ENCODE data around the gene REEP1. TPM values are rescaled to one million over a fixed set of nuclear protein-coding genes. Genes with fewer than 3 reads are reported as not detected.

The REEP1 gene
- total and polyA plus RNA-seq, 2 of the 8 experiments (the other 6 are each of a cell fraction or from before 2014, with no cell fraction given) = 0.74 to 1.5 TPM

- no peaks in the 10 kb centered on the region for H3K27me3 ChIP-seq (replicated peaks in 1 of 4; ENCODE audit: control insufficient read depth in 3 of 4, extremely low read depth in 1 of 4, insufficient read depth in 3 of 4, low read length in 3 of 4)
- H2BK20ac ChIP-seq (ENCODE audit: low read length) = no peak overlapping the region
- H3K23me2 ChIP-seq (ENCODE audit: low read depth, low read length) = no peaks in the 10 kb centered on the region
- no peaks in the 10 kb centered on the region; a peak in 2 of 7 replicates for H3K4me1 ChIP-seq (replicated peaks in 1 of 4; ENCODE audit: control insufficient read depth in 3 of 4, insufficient read depth in 4 of 4, low read length in 3 of 4)
- H2BK120ac ChIP-seq (replicated peaks; ENCODE audit: low read depth, low read length) = no peak overlapping the region
- H3K9ac ChIP-seq (replicated peaks in 1 of 4; ENCODE audit: extremely low read depth in 1 of 4, low read depth in 3 of 4, low read length in 3 of 4) = no peak overlapping the region
- no peak overlapping the region for H4K8ac ChIP-seq (ENCODE audit: extremely low read depth, insufficient read depth, low read length)
- H2AK5ac ChIP-seq (ENCODE audit: low read depth, low read length) = no peak overlapping the region
- no peak overlapping the region for H3K18ac ChIP-seq (ENCODE audit: extremely low read depth, low read length)
- no peak overlapping the region for H2AFZ ChIP-seq (ENCODE audit: low read length)
- ChIA-PET POLR2A (ENCODE audit: partially characterized antibody) (no interaction called here), CTCF (ENCODE audit: partially characterized antibody) (interaction anchor here (0.5 to 1.9 kb wide), 4 partner anchors 9 to 60 kb away, joined by 3 to 10 read pairs (median 5); no protein-coding TSS in a partner anchor)
- no peak overlapping the region for H3K27ac ChIP-seq (ENCODE audit: low read depth, low read length)
- no peaks in the 10 kb centered on the region for H3K9me3 ChIP-seq (ENCODE audit: insufficient read depth in 2 of 2, low read depth in 1 of 2, low read length in 1 of 2)
- no peak overlapping the region for H4K91ac ChIP-seq (replicated peaks; ENCODE audit: insufficient read length, low read length)
- H3K4me2 ChIP-seq (ENCODE audit: insufficient read depth in 1 of 2, low read depth in 2 of 2, low read length in 2 of 2) = no peak overlapping the region
- H3K79me2 ChIP-seq (ENCODE audit: control insufficient read depth in 1 of 2, insufficient read depth in 2 of 2, low read length in 2 of 2) = no peaks in the 10 kb centered on the region
- FAIRE-seq (no peak), DNase-seq (ENCODE audit: low read depth in 1 of 2, low spot score in 2 of 2) (no peak)
- H2BK12ac ChIP-seq (ENCODE audit: low read depth, low read length) = no peak overlapping the region
- WGBS, 2 experiments (ENCODE audit: extremely low coverage in 1 of 2, insufficient coverage in 1 of 2, insufficient read length in 1 of 2, insufficient replicate concordance in 2 of 2, low coverage in 1 of 2, low lambda C conversion rate in 2 of 2, missing lambda C conversion rate in 1 of 2) = 88% methylated on average over 12 of the region's 12 CpGs; no CpG with 5 or more reads in 1 of the 2 experiments
- H3K4ac ChIP-seq (replicated peaks; ENCODE audit: insufficient read length, low read depth, low read length) = no peak overlapping the region
- no peaks in the 10 kb centered on the region for H4K20me1 ChIP-seq (replicated peaks in 1 of 2; ENCODE audit: control insufficient read depth in 1 of 2, insufficient read depth in 2 of 2, low read length in 2 of 2)
- no peak overlapping the region for H2BK15ac ChIP-seq (ENCODE audit: low read length)
- no peak overlapping the region for H3K14ac ChIP-seq (ENCODE audit: insufficient read length)
- no peak overlapping the region for H3K23ac ChIP-seq (ENCODE audit: insufficient read length)
- no peak overlapping the region for H2BK5ac ChIP-seq (ENCODE audit: low read depth, low read length)
- no peaks in the 10 kb centered on the region for H3K36me3 ChIP-seq (ENCODE audit: control insufficient read depth in 2 of 4, insufficient read depth in 4 of 4, low read length in 3 of 4)
- no peak overlapping the region for H3K56ac ChIP-seq (replicated peaks; ENCODE audit: insufficient read length, low read depth, low read length)
- no peaks in the 10 kb centered on the region for H3K79me1 ChIP-seq (ENCODE audit: low read depth, low read length)
- H3K4me3 ChIP-seq (ENCODE audit: extremely low read depth in 1 of 4, insufficient read depth in 2 of 4, low read depth in 3 of 4, low read length in 4 of 4) = no peak overlapping the region
- H4K5ac ChIP-seq (ENCODE audit: insufficient read length, low read depth, low read length) = no peak overlapping the region
- TF ChIP-seq POLR2A (IDR thresholded peaks at IDR 0.05; ENCODE audit: control extremely low read depth in 1 of 2, low read depth in 2 of 2, low read length in 2 of 2) = no peak
- TF ChIP-seq EGR1 (IDR thresholded peaks at IDR 0.05; ENCODE audit: borderline replicate concordance, low read depth, low read length) = no peak
- no peak for TF ChIP-seq SRF (IDR thresholded peaks at IDR 0.05; ENCODE audit: low read depth, low read length)
- no peak for TF ChIP-seq TAF7 (optimal IDR thresholded peaks at IDR 0.05; ENCODE audit: borderline replicate concordance, low read depth, low read length)
- TF ChIP-seq NANOG (IDR thresholded peaks at IDR 0.05; ENCODE audit: insufficient read depth, low read depth, low read length, poor library complexity, severe bottlenecking) = no peak
- TF ChIP-seq ZNF274 (IDR thresholded peaks at IDR 0.05; ENCODE audit: borderline replicate concordance, extremely low read depth, low read length) = no peak
- TF ChIP-seq CEBPB (IDR thresholded peaks at IDR 0.05; ENCODE audit: low read depth, low read length) = no peak
- TF ChIP-seq CTCF (IDR thresholded peaks at IDR 0.05; ENCODE audit: control extremely low read depth in 1 of 3, insufficient read depth in 1 of 3, low read depth in 1 of 3, low read length in 3 of 3) = no peak
- no peak for TF ChIP-seq CBX8 (IDR thresholded peaks at IDR 0.05; ENCODE audit: borderline replicate concordance, low read depth, low read length)
- no peak for TF ChIP-seq CHD2 (IDR thresholded peaks at IDR 0.05; ENCODE audit: low read length)
Observed at GRCh38 chr2:86235196-86235980, 102.0 kb downstream of the REEP1 start.

Measured in H1 (cell line).